HepG2 (cell line): ENCODE results near the gene MEMO1. TPM values are rescaled to one million over a fixed set of nuclear protein-coding genes. Genes with fewer than 3 reads are reported as not detected.
A peak's percentile ranks its signal among the peaks of the same experiment; 100 is the strongest.

Experiments
- FOSL2 ChIP-seq: sonication (generic); formaldehyde crosslinking; IDR thresholded peaks from 2 replicates; pipeline ENCODE4 v1.4.0; 2020; ENCODE audit warnings: missing genetic modification reagents
- GLMP ChIP-seq: sonication (generic); formaldehyde crosslinking; IDR thresholded peaks from 2 replicates; pipeline ENCODE4 v1.9.0; 2021; ENCODE audit warnings: missing genetic modification reagents, mild to moderate bottlenecking, borderline replicate concordance
- GZF1 ChIP-seq: sonication (generic); formaldehyde crosslinking; IDR thresholded peaks from 2 replicates; pipeline ENCODE4 v1.5.1; 2020; ENCODE audit warnings: mild to moderate bottlenecking, missing genetic modification reagents
- HCFC1 ChIP-seq: fragments of 150-350 bp; IDR thresholded peaks from 2 replicates; pipeline ENCODE4 v1.6.1; 2014; ENCODE audit warnings: low read depth, low read length
- HIVEP1 ChIP-seq: sonication (generic); formaldehyde crosslinking; IDR thresholded peaks from 2 replicates; pipeline ENCODE4 v1.4.0; 2020; ENCODE audit warnings: mild to moderate bottlenecking, missing genetic modification reagents
- HNF1A ChIP-seq, 2 experiments: sonication (generic) in 1 of 2; formaldehyde crosslinking in 1 of 2; IDR thresholded peaks; 2 replicates each; pipeline versions ENCODE4 v1.4.0 to v1.6.1; 2016 to 2020; ENCODE audit warnings: borderline replicate concordance in 1 of 2, low read depth in 1 of 2, mild to moderate bottlenecking in 1 of 2, missing genetic modification reagents in 1 of 2
- HOXA9 ChIP-seq: sonication (generic); formaldehyde crosslinking; IDR thresholded peaks from 2 replicates; pipeline ENCODE4 v1.8.1; 2022; ENCODE audit warnings: missing genetic modification reagents, mild to moderate bottlenecking, moderate library complexity, borderline replicate concordance
- NFRKB ChIP-seq: fragments of 450-650 bp; IDR thresholded peaks from 2 replicates; pipeline ENCODE4 v1.6.1; 2017
- POLR2AphosphoS2 ChIP-seq: IDR thresholded peaks from 2 replicates; pipeline ENCODE4 v1.6.1; 2011; ENCODE audit warnings: low read depth, low read length, improper control_type of control experiment
- SAFB2 ChIP-seq: sonication (generic); formaldehyde crosslinking; IDR thresholded peaks from 2 replicates; pipeline ENCODE4 v1.5.1; 2020; ENCODE audit warnings: missing genetic modification reagents, low read depth, mild to moderate bottlenecking, borderline replicate concordance
- SALL2 ChIP-seq: sonication (generic); formaldehyde crosslinking; IDR thresholded peaks from 2 replicates; pipeline ENCODE4 v1.8.1; 2023; ENCODE audit warnings: mild to moderate bottlenecking, missing genetic modification reagents, inconsistent platforms
- ZMAT5 ChIP-seq: sonication (generic); formaldehyde crosslinking; IDR thresholded peaks from 2 replicates; pipeline ENCODE4 v1.5.0; 2020; ENCODE audit warnings: mild to moderate bottlenecking, low read depth, missing genetic modification reagents, borderline replicate concordance
- ZNF17 ChIP-seq: sonication (generic); formaldehyde crosslinking; IDR thresholded peaks from 2 replicates; pipeline ENCODE4 v1.5.0; 2020; ENCODE audit warnings: mild to moderate bottlenecking, missing genetic modification reagents
- ZNF703 ChIP-seq: sonication (generic); formaldehyde crosslinking; IDR thresholded peaks from 2 replicates; pipeline ENCODE4 v1.5.1; 2020; ENCODE audit warnings: missing genetic modification reagents, mild to moderate bottlenecking, moderate library complexity, borderline replicate concordance
- ZNF775 ChIP-seq: sonication (generic); formaldehyde crosslinking; IDR thresholded peaks from 2 replicates; pipeline ENCODE4 v1.4.0; 2020; ENCODE audit warnings: missing genetic modification reagents, mild to moderate bottlenecking, moderate library complexity, borderline replicate concordance
- polyA plus RNA-seq, 8 experiments: library from polyadenylated mRNA; depleted of rRNA in 3 of 8; stranded (reverse) in 7 of 8; unstranded in 1 of 8; fragments of >200 nt; fragmentation: Illumina TruSeq in 4 of 8; extraction: Trizol in 4 of 8; gene quantifications; 2 replicates each; pipeline versions ENCODE4 v1.2.1 to v1.2.3, GENCODE V29; 2011 to 2016; ENCODE audit warnings: low read depth in 4 of 8, missing spikeins in 1 of 8, mixed read lengths in 1 of 8; ENCODE audit not compliant: insufficient read depth in 1 of 8
- total RNA-seq, 5 experiments: library from RNA; depleted of rRNA; stranded (reverse); fragments of >200 nt; fragmentation: Illumina TruSeq; extraction: Trizol; gene quantifications; 2 replicates each; pipeline ENCODE4 v1.2.3, GENCODE V29; 2016; ENCODE audit warnings: low read depth in 1 of 5
- TF ChIP-seq, protein P1 (sequence below): sonication (generic); formaldehyde crosslinking; IDR thresholded peaks from 2 replicates; pipeline ENCODE4 v1.5.1; 2020; ENCODE audit warnings: missing genetic modification reagents, mild to moderate bottlenecking, borderline replicate concordance
- TF ChIP-seq, protein P2 (sequence below): fragments of 450-650 bp; IDR thresholded peaks from 2 replicates; pipeline ENCODE4 v1.6.1; 2017

The MEMO1 gene
- total and polyA plus RNA-seq, 2 of the 13 experiments (the other 11 are each of a cell fraction or from before 2014, with no cell fraction given) = 69.8 to 81.6 TPM

DNA sequence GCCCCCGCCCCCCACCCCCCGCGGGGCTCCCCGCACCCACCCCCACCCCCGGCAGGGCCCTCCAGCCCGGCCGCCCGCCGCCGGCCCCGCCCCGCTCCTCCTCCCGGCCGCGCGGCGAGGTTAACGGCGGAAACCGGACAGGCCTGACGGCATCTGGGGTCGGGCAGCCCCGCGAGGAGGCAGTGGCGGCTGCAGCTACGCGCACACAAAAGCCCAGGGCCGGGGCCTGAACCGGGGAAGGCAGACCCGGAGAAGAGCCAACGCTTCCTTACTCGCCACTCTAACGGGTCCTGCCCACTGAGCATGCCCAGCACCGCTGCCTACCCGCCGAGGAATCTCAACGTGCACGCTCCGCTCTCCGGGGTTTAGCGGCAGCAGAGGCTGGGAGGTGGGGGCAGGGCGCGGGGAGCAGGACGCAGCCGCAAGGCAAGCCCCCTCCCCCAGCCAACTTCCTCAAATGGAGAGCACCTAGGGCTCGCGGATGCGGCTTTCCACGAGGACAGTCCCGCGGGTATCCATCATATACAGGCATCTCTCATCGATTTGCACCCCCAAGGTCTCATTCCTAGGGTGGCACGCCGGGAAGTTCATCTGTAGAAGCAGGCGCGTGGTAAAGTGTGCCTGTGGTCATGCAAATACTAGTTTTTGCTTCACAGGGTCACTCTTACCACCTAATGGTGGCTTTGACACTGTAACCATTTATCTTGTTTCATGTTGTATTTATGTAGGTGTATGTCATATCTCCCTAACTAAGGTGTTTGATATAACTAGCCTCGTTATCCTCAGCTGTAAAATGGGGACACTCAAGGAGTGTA, at the start of gene MEMO1 (continued):
- TF ChIP-seq ZNF703 (CRISPR knock-in tag) (no peak), GLMP (CRISPR knock-in tag) (no peak), POLR2AphosphoS2 (no peak), ZMAT5 (no peak), HCFC1 (0 out of 2 replicates have a peak, but pooled peaks have one; percentile 28), ZNF775 (CRISPR knock-in tag) (0 out of 2 replicates have a peak, but pooled peaks have one; percentile 33), SALL2 (peak; percentile 95), HNF1A (IDR thresholded peaks at IDR 0.05; ENCODE audit: low read depth) (0 out of 2 replicates have a peak, but pooled peaks have one; percentile 20), HNF1A (CRISPR knock-in tag; IDR thresholded peaks at IDR 0.05; ENCODE audit: borderline replicate concordance) (peak; percentile 91), HOXA9 (CRISPR knock-in tag) (peak; percentile 80; the same call in 1 of the 2 replicates), GZF1 (peak; percentile 94), SAFB2 (CRISPR knock-in tag) (peak; percentile 83; the same call in 1 of the 2 replicates), NFRKB (no peak), FOSL2 (CRISPR knock-in tag) (peak; percentile 73), HIVEP1 (peak; percentile 97), ZNF17 (CRISPR knock-in tag) (0 out of 2 replicates have a peak, but pooled peaks have one; percentile 90)
- TF ChIP-seq, protein P1, sequence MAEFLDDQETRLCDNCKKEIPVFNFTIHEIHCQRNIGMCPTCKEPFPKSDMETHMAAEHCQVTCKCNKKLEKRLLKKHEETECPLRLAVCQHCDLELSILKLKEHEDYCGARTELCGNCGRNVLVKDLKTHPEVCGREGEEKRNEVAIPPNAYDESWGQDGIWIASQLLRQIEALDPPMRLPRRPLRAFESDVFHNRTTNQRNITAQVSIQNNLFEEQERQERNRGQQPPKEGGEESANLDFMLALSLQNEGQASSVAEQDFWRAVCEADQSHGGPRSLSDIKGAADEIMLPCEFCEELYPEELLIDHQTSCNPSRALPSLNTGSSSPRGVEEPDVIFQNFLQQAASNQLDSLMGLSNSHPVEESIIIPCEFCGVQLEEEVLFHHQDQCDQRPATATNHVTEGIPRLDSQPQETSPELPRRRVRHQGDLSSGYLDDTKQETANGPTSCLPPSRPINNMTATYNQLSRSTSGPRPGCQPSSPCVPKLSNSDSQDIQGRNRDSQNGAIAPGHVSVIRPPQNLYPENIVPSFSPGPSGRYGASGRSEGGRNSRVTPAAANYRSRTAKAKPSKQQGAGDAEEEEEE (CRISPR knock-in tag) = peak; percentile 99
- TF ChIP-seq, protein P2, sequence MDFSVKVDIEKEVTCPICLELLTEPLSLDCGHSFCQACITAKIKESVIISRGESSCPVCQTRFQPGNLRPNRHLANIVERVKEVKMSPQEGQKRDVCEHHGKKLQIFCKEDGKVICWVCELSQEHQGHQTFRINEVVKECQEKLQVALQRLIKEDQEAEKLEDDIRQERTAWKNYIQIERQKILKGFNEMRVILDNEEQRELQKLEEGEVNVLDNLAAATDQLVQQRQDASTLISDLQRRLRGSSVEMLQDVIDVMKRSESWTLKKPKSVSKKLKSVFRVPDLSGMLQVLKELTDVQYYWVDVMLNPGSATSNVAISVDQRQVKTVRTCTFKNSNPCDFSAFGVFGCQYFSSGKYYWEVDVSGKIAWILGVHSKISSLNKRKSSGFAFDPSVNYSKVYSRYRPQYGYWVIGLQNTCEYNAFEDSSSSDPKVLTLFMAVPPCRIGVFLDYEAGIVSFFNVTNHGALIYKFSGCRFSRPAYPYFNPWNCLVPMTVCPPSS = no peak
